T-helper 1 cell treated with Interleukin-12 subunit alpha and Interleukin-12 subunit beta and Interleukin-4 antibody, amounts not matched to agents 30 μg/mL and 1 μg/mL, for 36 hours (primary cell): Measurements from ENCODE around the gene TMCC1.

Experiments
- H3K27ac Mint-ChIP-seq: one replicate; pipeline ENCODE4 v1.8.0; 2021; ENCODE audit warnings: mild to moderate bottlenecking, mixed read lengths
- H3K27me3 Mint-ChIP-seq: one replicate; pipeline ENCODE4 v1.8.0; 2021; ENCODE audit warnings: low read depth, mixed read lengths
- H3K36me3 Mint-ChIP-seq: one replicate; pipeline ENCODE4 v1.8.0; 2021; ENCODE audit warnings: low read depth, mixed read lengths
- H3K4me1 Mint-ChIP-seq: one replicate; pipeline ENCODE4 v1.8.0; 2021; ENCODE audit warnings: low read depth, mixed read lengths
- H3K4me3 Mint-ChIP-seq: one replicate; pipeline ENCODE4 v1.8.0; 2021; ENCODE audit warnings: mild to moderate bottlenecking, moderate library complexity, mixed read lengths
- H3K9me3 Mint-ChIP-seq: one replicate; pipeline ENCODE4 v1.8.0; 2021; ENCODE audit warnings: mixed read lengths

Gene TMCC1

DNA sequence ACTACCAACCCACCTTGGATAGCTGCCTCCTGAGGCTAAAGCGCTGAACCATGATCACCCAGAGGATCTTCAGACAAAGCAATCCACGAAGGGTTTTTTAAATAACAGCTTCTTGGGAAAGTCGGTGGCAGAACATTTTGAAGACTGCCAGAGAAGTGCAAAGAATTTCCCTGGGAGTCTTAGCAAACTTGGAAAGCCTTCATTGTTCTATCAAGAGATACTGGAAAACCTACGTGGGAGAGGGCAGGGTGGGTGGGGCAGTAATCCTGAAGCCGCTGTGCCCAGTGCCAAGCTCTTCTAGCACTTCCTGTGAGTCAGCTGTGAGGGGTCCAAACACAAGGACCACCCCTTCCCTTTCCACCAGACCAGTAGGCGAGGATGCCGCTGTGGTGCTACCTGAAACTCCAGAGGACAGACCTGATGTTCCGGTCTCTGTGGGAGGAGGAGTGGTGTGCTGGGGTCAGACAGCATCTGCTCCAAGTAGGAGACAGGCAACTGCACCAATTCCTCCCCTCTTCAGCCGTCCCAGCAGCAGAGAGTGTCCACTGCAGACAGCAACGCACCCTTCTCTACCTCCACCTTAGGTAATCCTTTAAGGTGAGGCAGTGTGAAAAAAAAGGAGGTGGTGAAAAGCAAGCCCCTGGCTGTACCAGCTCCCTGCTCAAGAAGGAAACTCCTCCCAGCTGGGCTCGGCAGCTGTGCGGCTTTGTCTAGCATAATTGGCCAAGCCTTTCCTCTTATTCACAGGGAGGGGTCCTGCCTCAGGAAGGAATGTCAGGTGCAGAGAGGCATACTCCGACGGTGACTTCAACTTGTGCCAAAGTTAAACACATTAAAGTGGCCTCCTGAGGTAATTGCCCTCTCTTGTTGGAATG is 99.0 kb downstream of the TMCC1 start:
- Mint-ChIP-seq H3K9me3 (no peaks in the 10 kb centered on the region), H3K27me3 (no peaks in the 10 kb centered on the region), H3K27ac (no peak overlapping the region), H3K4me1 (peaks cover 13% of the 10 kb centered on the region), H3K4me3 (no peak overlapping the region), H3K36me3 (no peaks in the 10 kb centered on the region)

DNA sequence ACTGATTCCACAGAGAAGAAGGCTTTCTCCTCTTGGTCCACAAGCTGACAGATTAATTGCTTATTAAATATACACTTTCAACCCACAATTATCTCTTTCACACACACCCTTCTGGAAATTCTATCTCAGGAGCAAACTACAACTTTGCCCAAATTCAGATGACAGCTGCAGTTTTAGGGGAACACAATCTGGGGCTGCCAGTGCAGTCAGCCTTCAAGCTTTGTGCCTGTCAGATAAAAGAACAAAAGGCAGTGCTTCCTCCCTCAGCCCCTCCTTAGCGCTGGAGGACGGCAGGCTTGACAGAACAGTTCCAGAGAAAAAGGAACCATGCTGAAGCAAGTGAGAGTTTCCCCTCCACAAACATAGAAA is 99.6 kb downstream of the TMCC1 start:
- H3K4me1 Mint-ChIP-seq: peaks cover 13% of the 10 kb centered on the region
- no peak overlapping the region for H3K4me3 Mint-ChIP-seq
- H3K9me3 Mint-ChIP-seq: no peaks in the 10 kb centered on the region
- no peaks in the 10 kb centered on the region for H3K27me3 Mint-ChIP-seq
- H3K36me3 Mint-ChIP-seq: no peaks in the 10 kb centered on the region
- no peak overlapping the region for H3K27ac Mint-ChIP-seq

DNA sequence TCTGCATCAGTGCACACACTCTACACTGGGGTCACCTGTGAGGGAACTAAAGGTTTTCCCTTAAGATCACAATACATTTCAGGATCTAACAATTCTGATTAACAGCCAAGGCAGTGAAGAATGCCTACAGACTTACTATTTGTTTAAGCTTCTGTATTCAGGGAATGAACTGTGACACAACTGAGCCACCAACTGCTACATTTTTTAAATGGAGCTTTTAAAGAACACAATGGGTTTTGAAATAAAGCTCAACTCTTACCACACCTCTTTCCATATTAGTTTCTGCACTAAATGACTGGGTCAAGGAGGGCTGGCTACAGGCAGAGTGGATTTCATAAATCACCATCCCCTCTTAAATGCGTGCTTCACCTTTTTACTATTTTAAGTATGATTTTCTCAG is 100.2 kb downstream of the TMCC1 start:
- Mint-ChIP-seq H3K4me1 (peaks cover 13% of the 10 kb centered on the region), H3K36me3 (no peaks in the 10 kb centered on the region), H3K27ac (no peak overlapping the region), H3K4me3 (no peak overlapping the region), H3K9me3 (no peaks in the 10 kb centered on the region), H3K27me3 (no peaks in the 10 kb centered on the region)

DNA sequence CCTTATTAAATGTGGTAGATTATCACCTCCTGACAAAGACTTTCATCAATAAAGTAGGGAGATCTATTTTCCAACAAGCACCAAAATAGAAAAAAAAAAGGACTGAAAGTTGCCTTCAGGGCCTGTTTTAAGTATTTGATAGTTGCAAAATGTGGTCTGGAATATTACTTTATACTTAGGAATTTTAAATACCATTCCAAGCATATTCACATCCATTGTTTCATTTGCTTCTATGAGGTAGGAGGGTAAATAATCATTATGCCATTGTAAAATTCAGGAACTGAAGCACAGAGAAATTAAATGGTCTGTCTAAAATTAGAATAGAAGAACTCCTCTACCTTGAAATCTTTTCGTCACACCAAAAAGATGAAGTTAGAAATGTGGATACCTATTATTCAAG is 110.0 kb downstream of the TMCC1 start:
- Mint-ChIP-seq H3K4me3 (no peak overlapping the region), H3K27me3 (no peaks in the 10 kb centered on the region), H3K36me3 (no peaks in the 10 kb centered on the region), H3K4me1 (no peaks in the 10 kb centered on the region), H3K9me3 (no peaks in the 10 kb centered on the region), H3K27ac (no peak overlapping the region)

DNA sequence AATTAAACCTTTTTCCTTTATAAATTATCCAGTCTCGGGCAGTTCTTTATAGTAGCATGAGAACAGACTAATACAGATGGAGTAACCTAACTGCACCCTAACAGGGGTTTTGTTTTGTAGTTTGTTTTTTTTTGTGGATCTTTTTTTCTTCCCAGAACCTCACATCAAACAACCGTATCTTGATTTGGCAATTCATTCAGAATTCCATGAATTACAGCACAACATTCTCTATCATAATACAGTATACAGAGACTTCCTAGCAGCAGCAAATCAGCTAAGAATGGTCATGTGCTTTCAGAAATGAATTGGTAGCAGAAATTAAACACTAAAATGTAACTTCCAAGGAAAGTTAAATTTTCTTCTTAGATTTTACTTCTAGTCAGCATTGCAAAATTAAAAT is 114.6 kb downstream of the TMCC1 start:
- Mint-ChIP-seq H3K36me3 (no peaks in the 10 kb centered on the region), H3K4me1 (no peaks in the 10 kb centered on the region), H3K9me3 (no peaks in the 10 kb centered on the region), H3K27ac (no peak overlapping the region), H3K4me3 (no peak overlapping the region), H3K27me3 (no peaks in the 10 kb centered on the region)

DNA sequence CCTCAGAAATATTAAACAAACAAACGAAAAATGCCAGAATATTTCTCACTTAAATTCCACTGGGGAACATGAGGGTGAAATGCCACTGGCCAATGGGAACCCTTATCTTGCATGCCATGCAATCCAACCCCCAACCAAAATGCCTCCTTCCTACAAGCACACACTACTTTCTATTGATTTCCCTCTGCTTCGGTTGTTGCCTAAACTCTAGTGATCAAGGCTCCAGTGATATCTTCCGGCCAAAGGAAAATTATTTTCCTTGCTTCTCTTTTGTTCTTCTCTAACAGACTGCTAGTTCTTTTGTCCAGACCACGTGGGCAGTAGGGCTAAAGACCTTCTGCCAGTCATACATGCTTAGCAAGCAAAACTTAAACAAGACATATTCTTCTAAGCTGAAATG is 115.7 kb downstream of the TMCC1 start:
- Mint-ChIP-seq H3K27me3 (no peaks in the 10 kb centered on the region), H3K36me3 (no peaks in the 10 kb centered on the region), H3K4me1 (no peaks in the 10 kb centered on the region), H3K9me3 (no peaks in the 10 kb centered on the region), H3K27ac (no peak overlapping the region), H3K4me3 (no peak overlapping the region)

DNA sequence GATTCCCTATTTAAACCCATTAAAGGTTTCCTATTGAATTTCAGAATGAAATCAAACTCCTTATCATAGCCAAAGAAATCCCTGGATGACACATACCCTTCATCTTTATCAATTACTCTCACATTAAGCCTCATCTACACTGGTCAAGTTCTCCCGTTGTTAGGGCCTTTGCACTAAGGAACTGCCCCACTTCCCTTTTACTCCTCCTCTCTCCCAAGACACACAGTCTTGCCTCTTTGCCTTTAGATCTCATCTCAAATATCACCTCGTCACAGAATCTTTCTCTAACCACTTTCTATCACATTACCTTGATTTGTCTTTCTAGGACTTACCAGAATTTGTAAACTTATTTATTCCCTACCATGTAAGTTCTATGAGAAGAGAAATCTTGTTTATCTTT is 117.6 kb downstream of the TMCC1 start:
- no peak overlapping the region for H3K4me3 Mint-ChIP-seq
- no peak overlapping the region for H3K27ac Mint-ChIP-seq
- no peaks in the 10 kb centered on the region for H3K4me1 Mint-ChIP-seq
- H3K27me3 Mint-ChIP-seq: no peaks in the 10 kb centered on the region
- H3K9me3 Mint-ChIP-seq: no peaks in the 10 kb centered on the region
- no peaks in the 10 kb centered on the region for H3K36me3 Mint-ChIP-seq

DNA sequence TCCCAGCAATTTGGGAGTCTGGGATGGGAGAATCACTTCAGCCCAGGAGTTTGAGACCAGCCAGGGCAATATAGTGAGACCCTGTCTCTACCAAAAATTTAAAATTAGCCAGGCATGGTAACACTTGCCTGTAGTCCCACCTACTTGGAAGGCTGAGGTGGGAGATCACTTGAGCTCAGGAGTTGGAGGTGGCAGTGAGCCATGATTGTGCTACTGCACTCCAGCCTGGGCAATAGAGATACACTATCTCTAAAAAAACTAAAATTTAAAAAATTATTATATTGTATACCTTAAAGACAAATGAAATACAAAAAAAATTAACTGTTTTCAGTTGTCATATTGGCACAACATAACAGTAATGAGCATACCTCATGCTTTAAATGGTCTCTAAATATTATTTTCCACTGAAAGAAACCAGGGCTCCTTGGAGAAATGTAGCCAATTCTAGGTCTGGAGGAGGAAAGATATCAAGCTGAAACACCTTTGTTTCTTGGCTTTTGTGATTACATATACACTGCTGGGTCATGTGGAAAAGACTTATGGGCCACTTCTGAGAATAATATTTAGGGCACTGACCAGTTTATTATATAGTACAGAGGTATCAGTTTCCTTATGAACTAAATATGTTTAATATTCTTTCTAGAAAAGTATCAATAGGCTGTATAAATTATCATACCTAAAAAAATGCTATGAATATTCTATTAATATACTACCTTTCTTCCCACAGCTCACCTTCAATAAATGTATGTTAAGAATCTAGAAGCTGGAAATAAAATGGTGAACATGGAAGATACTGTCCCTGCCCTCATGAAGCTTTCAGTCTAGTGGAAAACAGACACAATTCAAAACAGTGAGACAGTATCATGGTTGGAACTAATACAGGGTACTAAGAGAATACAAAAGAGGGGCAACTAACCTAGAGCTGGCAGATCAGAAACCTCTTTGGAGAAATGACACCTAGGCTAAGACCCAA is 119.5 kb downstream of the TMCC1 start:
- H3K4me1 Mint-ChIP-seq: no peaks in the 10 kb centered on the region
- no peaks in the 10 kb centered on the region for H3K9me3 Mint-ChIP-seq
- H3K27ac Mint-ChIP-seq: no peak overlapping the region
- H3K27me3 Mint-ChIP-seq: no peaks in the 10 kb centered on the region
- no peaks in the 10 kb centered on the region for H3K36me3 Mint-ChIP-seq
- no peak overlapping the region for H3K4me3 Mint-ChIP-seq

DNA sequence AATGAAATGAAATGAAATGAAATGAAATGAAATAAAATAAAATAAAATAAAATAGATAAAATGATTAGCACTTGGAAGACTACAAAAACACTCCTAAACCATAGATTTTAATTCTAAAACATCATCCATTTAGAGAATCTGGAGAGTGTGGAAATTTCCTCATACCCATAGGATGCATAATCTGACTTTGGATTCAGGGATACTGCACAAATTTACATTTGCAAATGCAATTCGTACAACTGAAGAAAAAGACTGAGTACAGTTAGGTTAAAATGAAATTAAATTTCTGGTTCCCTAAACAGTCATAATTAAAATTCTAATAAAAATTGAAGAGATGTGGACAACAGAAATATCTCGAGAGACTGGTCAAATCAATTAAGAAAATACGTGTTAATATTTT is 122.9 kb downstream of the TMCC1 start:
- Mint-ChIP-seq H3K27ac (no peak overlapping the region), H3K27me3 (no peaks in the 10 kb centered on the region), H3K4me1 (no peaks in the 10 kb centered on the region), H3K9me3 (no peaks in the 10 kb centered on the region), H3K36me3 (no peaks in the 10 kb centered on the region), H3K4me3 (no peak overlapping the region)

DNA sequence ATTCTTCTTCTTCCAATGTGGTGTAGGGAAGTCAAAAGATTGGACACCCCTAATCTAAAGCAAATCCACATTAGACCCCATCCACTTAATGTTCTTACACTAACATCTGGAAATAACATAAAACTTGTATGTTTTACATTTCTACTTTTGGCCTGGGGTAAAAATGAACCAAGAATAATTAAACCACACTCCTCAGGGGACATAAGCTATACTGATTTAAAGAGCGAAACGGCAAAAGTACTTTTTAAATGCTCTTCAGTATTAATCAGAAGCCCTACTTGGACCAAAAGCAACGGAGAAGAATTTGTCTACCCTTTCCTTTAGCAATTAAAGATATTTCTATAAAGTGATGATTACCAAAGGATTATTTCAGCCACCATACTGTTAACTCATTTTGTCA is 123.9 kb downstream of the TMCC1 start:
- no peaks in the 10 kb centered on the region for H3K9me3 Mint-ChIP-seq
- H3K27me3 Mint-ChIP-seq: no peaks in the 10 kb centered on the region
- H3K4me3 Mint-ChIP-seq: no peak overlapping the region
- no peaks in the 10 kb centered on the region for H3K4me1 Mint-ChIP-seq
- H3K27ac Mint-ChIP-seq: no peak overlapping the region
- H3K36me3 Mint-ChIP-seq: no peaks in the 10 kb centered on the region

DNA sequence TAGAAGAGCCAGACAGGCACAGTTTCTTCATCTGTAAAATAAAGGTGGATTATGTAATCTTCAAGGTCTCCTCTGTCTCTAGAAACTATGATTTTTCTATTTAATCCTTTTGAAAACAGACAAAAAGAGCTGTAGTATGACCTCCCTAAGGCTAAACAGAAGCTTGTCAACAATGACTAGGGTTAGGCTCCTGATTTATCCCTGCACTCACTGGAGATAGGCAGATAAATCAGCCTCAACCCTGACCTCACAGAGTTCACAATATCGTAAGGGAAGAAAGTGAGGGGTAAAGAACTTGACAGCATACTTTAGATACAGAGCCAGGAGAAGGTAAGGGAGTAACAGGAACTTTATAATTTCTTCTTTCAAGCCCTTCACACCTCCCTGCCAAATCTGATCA is 124.8 kb downstream of the TMCC1 start:
- Mint-ChIP-seq H3K27ac (no peak overlapping the region), H3K27me3 (no peaks in the 10 kb centered on the region), H3K4me1 (no peaks in the 10 kb centered on the region), H3K36me3 (no peaks in the 10 kb centered on the region), H3K4me3 (no peak overlapping the region), H3K9me3 (no peaks in the 10 kb centered on the region)

DNA sequence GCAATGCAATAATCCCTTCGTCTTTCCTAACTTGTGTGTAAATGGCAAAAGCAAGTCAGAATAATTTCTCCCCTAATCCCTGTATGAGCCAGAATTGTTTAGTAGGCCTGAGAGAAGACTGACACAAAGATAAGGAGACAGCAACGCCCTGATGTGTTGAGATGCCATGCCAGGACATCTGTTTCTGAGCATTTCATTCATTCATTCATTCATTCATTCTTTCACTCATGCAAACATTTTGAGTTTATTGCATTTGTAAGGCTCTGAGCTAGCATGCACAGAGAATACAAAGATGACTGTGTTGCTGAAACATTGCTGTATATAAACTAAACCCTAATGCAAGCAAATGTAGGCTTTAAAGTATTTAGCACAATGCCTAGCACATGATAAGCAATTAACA is 127.4 kb downstream of the TMCC1 start:
- H3K27me3 Mint-ChIP-seq: no peaks in the 10 kb centered on the region
- no peak overlapping the region for H3K4me3 Mint-ChIP-seq
- no peaks in the 10 kb centered on the region for H3K36me3 Mint-ChIP-seq
- no peaks in the 10 kb centered on the region for H3K9me3 Mint-ChIP-seq
- H3K27ac Mint-ChIP-seq: no peak overlapping the region
- no peaks in the 10 kb centered on the region for H3K4me1 Mint-ChIP-seq

DNA sequence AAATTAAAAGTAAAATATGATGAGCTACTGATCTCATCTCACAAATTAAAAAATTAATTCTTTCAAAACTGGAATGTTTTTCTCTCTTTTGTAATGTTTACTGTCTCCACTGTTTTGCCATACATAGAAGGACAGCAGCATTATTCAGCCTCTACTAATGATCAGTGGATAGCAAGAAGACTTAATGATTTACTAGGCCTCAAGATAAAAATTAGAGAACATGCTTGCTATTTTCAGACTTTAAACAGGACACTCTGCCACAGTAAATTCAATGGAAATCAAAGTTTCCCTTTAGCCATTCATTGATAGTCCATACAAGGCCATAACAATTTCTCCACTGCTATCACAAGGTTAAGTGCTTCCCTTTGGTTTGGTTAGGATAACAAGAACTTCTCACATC is 129.4 kb downstream of the TMCC1 start:
- Mint-ChIP-seq H3K9me3 (no peaks in the 10 kb centered on the region), H3K36me3 (no peaks in the 10 kb centered on the region), H3K4me1 (no peaks in the 10 kb centered on the region), H3K4me3 (no peak overlapping the region), H3K27me3 (no peaks in the 10 kb centered on the region), H3K27ac (no peak overlapping the region)

DNA sequence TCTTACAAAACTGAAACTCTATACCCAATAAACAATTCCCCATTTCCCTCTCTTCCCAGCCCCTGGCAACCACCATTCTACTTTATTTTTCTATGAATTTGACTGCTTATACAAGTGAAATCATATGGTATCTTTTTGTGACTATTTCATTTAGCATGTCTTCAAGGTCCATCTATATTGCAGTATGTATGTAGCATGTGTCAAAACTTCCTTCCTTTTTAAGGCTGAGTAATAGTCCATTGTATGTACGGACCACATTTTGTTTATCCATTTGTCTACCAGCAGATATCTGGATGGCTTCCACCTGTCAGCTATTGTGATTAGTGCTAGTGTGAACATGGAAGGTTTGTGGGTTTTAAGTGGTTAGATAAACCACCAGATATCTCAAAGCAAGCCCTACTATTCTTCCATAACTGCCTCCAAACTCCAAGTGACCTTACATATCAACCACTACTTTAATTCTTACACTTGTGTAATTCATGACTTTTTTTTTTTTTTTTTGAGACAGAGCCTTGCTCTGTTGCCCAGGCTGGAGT is 134.7 kb downstream of the TMCC1 start:
- Mint-ChIP-seq H3K27ac (no peak overlapping the region), H3K27me3 (no peaks in the 10 kb centered on the region)

DNA sequence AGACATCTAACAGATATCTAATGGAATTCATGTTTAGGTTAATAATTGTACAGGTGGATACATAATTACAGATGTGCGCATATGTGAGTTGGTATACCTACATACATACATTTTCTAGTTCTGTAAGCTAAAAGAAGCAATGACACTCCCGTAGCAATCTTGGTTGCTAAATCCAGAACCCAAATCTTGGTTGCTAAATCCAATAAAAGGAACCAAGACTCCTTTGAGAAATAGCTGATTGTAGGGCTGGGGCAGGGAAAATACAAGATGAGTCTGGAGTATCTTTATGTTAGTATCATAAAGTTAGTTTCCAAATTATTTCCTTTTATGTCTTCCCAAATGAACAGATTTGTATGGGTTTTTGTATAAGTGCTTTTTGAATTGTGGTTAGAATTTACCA is 135.2 kb downstream of the TMCC1 start:
- Mint-ChIP-seq H3K27me3 (no peaks in the 10 kb centered on the region), H3K36me3 (peaks cover 1% of the 10 kb centered on the region), H3K4me3 (no peak overlapping the region), H3K27ac (no peak overlapping the region), H3K9me3 (peaks cover 12% of the 10 kb centered on the region), H3K4me1 (no peaks in the 10 kb centered on the region)

More for the DNA sequence above, 134.7 kb downstream of the TMCC1 start:
- Mint-ChIP-seq H3K4me3 (no peak overlapping the region), H3K9me3 (peaks cover 6% of the 10 kb centered on the region), H3K4me1 (no peaks in the 10 kb centered on the region), H3K36me3 (peaks cover under 1% of the 10 kb centered on the region)
